CD4-positive, alpha-beta T cell (primary cell): ENCODE data around the gene AGPAT4. TPM values are rescaled to one million over a fixed set of nuclear protein-coding genes. Genes with fewer than 3 reads are reported as not detected.

Experiments
- ATAC-seq: fragments of 200-7000 bp; cut with Tn5 transposase; one replicate; pipeline ENCODE4 v1.10.0; 2022; ENCODE audit warnings: mild to moderate bottlenecking; ENCODE audit not compliant: poor library complexity
- CTCF ChIA-PET: fragments of 350-600 bp; sonication (Branson Sonifier 250); formaldehyde crosslinking; loops from one replicate; lab custom pipeline; 2021; ENCODE audit warnings: antibody characterized with exemption, inconsistent platforms; lab: Charles Lee
- POLR2A ChIA-PET: fragments of 350-600 bp; sonication (Branson Sonifier 250); formaldehyde crosslinking; loops from one replicate; lab custom pipeline; 2021; ENCODE audit warnings: antibody characterized with exemption, inconsistent platforms; lab: Charles Lee
- DNase-seq, 14 experiments: peaks; one replicate each; pipeline ENCODE4 v3.0.0-alpha.2; 2013 to 2020; ENCODE audit warnings: mixed read lengths in 2 of 14
- H3K27ac ChIP-seq, 2 donors: one replicate each; pipeline versions ENCODE4 v1.5.1 to v1.7.0; 2013; ENCODE audit warnings: low read length in 2 of 2, low read depth in 1 of 2, mild to moderate bottlenecking in 1 of 2
- H3K27me3 ChIP-seq, 2 experiments: 1 replicate in 1 of 2; 2 replicates in 1 of 2; pipeline versions ENCODE4 v1.6.1 to v1.7.0; 2013; ENCODE audit warnings: low read length in 2 of 2, control low read depth in 1 of 2, mild to moderate bottlenecking in 1 of 2, moderate library complexity in 1 of 2; ENCODE audit not compliant: insufficient read depth in 2 of 2, control insufficient read depth in 1 of 2
- H3K36me3 ChIP-seq: one replicate; pipeline ENCODE4 v1.6.1; 2013; ENCODE audit warnings: low read length, control low read depth; ENCODE audit not compliant: insufficient read depth
- H3K4me1 ChIP-seq: one replicate; pipeline ENCODE4 v1.6.1; 2013; ENCODE audit warnings: low read length, control low read depth; ENCODE audit not compliant: insufficient read depth
- H3K4me3 ChIP-seq: one replicate; pipeline ENCODE4 v1.5.1; 2013; ENCODE audit warnings: mild to moderate bottlenecking, low read length, moderate library complexity
- H3K9me3 ChIP-seq, 2 experiments: 1 replicate in 1 of 2; 2 replicates in 1 of 2; pipeline versions ENCODE4 v1.6.1 to v1.7.0; 2013; ENCODE audit warnings: low read length in 2 of 2, mild to moderate bottlenecking in 2 of 2, control low read depth in 1 of 2, moderate library complexity in 1 of 2; ENCODE audit not compliant: control insufficient read depth in 1 of 2, insufficient read depth in 1 of 2
- H3K27ac Mint-ChIP-seq: one replicate; pipeline ENCODE4 v1.8.0; 2020; ENCODE audit warnings: mixed read lengths
- H3K27me3 Mint-ChIP-seq: one replicate; pipeline ENCODE4 v1.8.0; 2021; ENCODE audit warnings: mixed read lengths
- H3K36me3 Mint-ChIP-seq: one replicate; pipeline ENCODE4 v1.8.0; 2021; ENCODE audit warnings: low read depth, mixed read lengths
- H3K4me1 Mint-ChIP-seq: one replicate; pipeline ENCODE4 v1.8.0; 2021; ENCODE audit warnings: low read depth, mixed read lengths
- H3K4me3 Mint-ChIP-seq: one replicate; pipeline ENCODE4 v1.8.0; 2020; ENCODE audit warnings: mild to moderate bottlenecking, mixed read lengths
- H3K9me3 Mint-ChIP-seq: one replicate; pipeline ENCODE4 v1.8.0; 2020; ENCODE audit warnings: mixed read lengths
- CTCF ChIP-seq: fragments of 200-600 bp; IDR thresholded peaks from one replicate; pipeline ENCODE4 v1.8.0; 2022; ENCODE audit warnings: antibody characterized with exemption, mild to moderate bottlenecking
- intact Hi-C, 2 experiments: fragments of 100-400 bp; cut with DNase I in 1 of 2; cut with micrococcal nuclease in 1 of 2; formaldehyde crosslinking; loops; one replicate each; pipeline versions ENCODE4 v1.15.1 to v1.9.0; 2023 to 2025; cut with DNase I, micrococcal nuclease
- total RNA-seq, 174 experiments: library from RNA in 2 of 174; stranded (reverse) in 2 of 174; gene quantifications; one replicate each; pipeline ENCODE4 v1.2.3 and lab custom pipeline; 2021 to 2026

Gene AGPAT4
- total RNA-seq, 2 experiments from 2014 or later, result 2.8 to 4.8 TPM

- H3K36me3 ChIP-seq, result peaks cover 10% of the 10 kb centered on the region
- TF ChIP-seq CTCF, result no peak
- H3K9me3 ChIP-seq, result no peaks in the 10 kb centered on the region
- no peaks in the 10 kb centered on the region for H3K27me3 ChIP-seq
- no peak overlapping the region for H3K27ac ChIP-seq
- Mint-ChIP-seq H3K36me3 (peaks cover 6% of the 10 kb centered on the region), H3K27me3 (no peaks in the 10 kb centered on the region), H3K4me3 (no peak overlapping the region), H3K27ac (no peak overlapping the region), H3K9me3 (no peaks in the 10 kb centered on the region), H3K4me1 (no peaks in the 10 kb centered on the region)
- no peak for DNase-seq
- CTCF ChIA-PET, result interaction anchor here (1.3 kb wide), 1 partner anchor 234 kb away, joined by 3 read pairs; no protein-coding TSS in a partner anchor
- H3K4me3 ChIP-seq, result no peak overlapping the region
- intact Hi-C loops, result no loop called here
- no peak for ATAC-seq
- POLR2A ChIA-PET, result no interaction called here
- no peaks in the 10 kb centered on the region for H3K4me1 ChIP-seq
Measured at GRCh38 chr6:161137320-161137719, 136.5 kb downstream of the AGPAT4 start.

- Mint-ChIP-seq H3K9me3 (no peaks in the 10 kb centered on the region), H3K4me1 (no peaks in the 10 kb centered on the region), H3K27me3 (no peaks in the 10 kb centered on the region), H3K36me3 (peaks cover 6% of the 10 kb centered on the region), H3K27ac (no peak overlapping the region), H3K4me3 (no peak overlapping the region)
- H3K9me3 ChIP-seq, result no peaks in the 10 kb centered on the region
- no peak for TF ChIP-seq CTCF
- intact Hi-C loops, result no loop called here
- ChIA-PET CTCF (no interaction called here), POLR2A (no interaction called here)
- no peaks in the 10 kb centered on the region for H3K27me3 ChIP-seq
- H3K36me3 ChIP-seq, result peaks cover 10% of the 10 kb centered on the region
- H3K27ac ChIP-seq, result no peak overlapping the region
- DNase-seq, result no peak
- no peaks in the 10 kb centered on the region for H3K4me1 ChIP-seq
- ATAC-seq, result no peak
- H3K4me3 ChIP-seq, result no peak overlapping the region
Measured at GRCh38 chr6:161136655-161137054, 137.2 kb downstream of the AGPAT4 start.

- no peaks in the 10 kb centered on the region for H3K4me1 ChIP-seq
- no peaks in the 10 kb centered on the region for H3K9me3 ChIP-seq
- peaks cover 6% of the 10 kb centered on the region for H3K36me3 Mint-ChIP-seq
- intact Hi-C loops, result no loop called here
- no peaks in the 10 kb centered on the region for H3K9me3 Mint-ChIP-seq
- no peak overlapping the region for H3K27ac Mint-ChIP-seq
- ATAC-seq (no peak), DNase-seq (peak in 2 of 14 experiments; percentile 35 to 58)
- no peaks in the 10 kb centered on the region for H3K27me3 ChIP-seq
- ChIA-PET CTCF (interaction anchor here (1.4 kb wide), 1 partner anchor 235 kb away, joined by 3 read pairs; no protein-coding TSS in a partner anchor), POLR2A (no interaction called here)
- no peak overlapping the region for H3K4me3 Mint-ChIP-seq
- H3K36me3 ChIP-seq, result peaks cover 10% of the 10 kb centered on the region
- H3K27me3 Mint-ChIP-seq, result no peaks in the 10 kb centered on the region
- H3K27ac ChIP-seq, result no peak overlapping the region
- H3K4me3 ChIP-seq, result no peak overlapping the region
- no peak for TF ChIP-seq CTCF
- H3K4me1 Mint-ChIP-seq, result no peaks in the 10 kb centered on the region
Measured at GRCh38 chr6:161135695-161136591, 137.9 kb downstream of the AGPAT4 start.
